ENCODE measurements around the gene CFAP97.

DNA sequence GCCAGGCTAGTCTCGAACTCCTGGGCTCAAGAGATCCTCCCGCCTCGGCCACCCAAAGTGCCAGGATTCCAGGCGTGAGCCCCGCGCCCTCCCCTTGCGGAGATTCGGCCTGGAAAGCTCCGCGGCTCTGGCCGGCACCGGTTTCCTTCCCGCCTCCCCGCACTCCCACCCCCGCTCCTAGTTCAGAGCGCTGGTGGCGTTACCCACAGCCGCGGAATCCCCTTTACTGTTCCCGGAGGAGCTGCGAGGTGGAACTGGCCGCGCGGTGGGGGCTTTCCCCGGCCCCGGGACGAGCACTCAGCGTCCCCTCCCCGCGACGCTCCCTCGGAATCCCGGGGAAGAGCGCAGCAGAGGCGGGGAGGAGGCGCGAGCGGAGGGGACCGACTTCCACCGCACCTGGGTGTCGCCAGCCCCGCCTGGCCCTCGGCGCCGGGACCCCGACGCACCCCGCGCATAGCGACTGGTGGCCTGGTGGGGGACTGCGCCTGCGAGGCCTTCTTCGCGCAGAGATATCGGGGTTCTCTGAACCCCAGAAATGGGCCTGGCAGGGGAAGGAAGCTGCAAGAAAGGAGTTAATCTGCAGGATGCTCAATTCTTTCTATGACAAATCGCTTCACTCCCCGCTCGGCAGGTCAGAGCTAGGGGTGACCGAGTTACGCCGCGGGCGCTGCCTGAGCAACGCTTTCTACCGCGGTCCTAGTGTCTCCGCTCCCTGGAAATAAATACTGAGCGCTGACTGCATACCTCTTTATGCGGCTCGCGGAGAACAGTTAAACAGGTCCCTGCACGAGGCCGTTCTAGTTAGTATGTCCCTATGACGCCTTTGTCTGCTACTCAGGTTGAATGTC is 75.3 kb downstream of the CFAP97 start:
- TF ChIP-seq EZH2 (IDR thresholded peaks at IDR 0.05; ENCODE audit: borderline replicate concordance, insufficient read depth, low read length, poor library complexity, severe bottlenecking) (no peak), CTCF (IDR thresholded peaks at IDR 0.05; ENCODE audit: poor library complexity, severe bottlenecking) (peak; percentile 65), TAF1 (IDR thresholded peaks at IDR 0.05; ENCODE audit: low read depth) (peak; percentile 23), SMC3 (conservative IDR thresholded peaks at IDR 0.05; ENCODE audit: poor library complexity) (no peak), EP300 (conservative IDR thresholded peaks at IDR 0.05; ENCODE audit: poor library complexity, severe bottlenecking) (no peak), POLR2AphosphoS5 (IDR thresholded peaks at IDR 0.05) (peak; percentile 37)
